Muscle layer of duodenum (tissue), 2 donors: ENCODE data around the gene TLX3.
"Not testable (repeated sequence)": the region's sequence is repeated elsewhere in the genome, so short reads cannot be mapped to it uniquely, and the experiment has no call there.

ENCODE experiments used
- H3K27ac ChIP-seq: one replicate; pipeline ENCODE4 v1.7.0; 2013; ENCODE audit warnings: mild to moderate bottlenecking, low read length
- H3K27me3 ChIP-seq: one replicate; pipeline ENCODE4 v1.7.0; 2013; ENCODE audit warnings: low read depth, mild to moderate bottlenecking, control low read depth, low read length
- H3K36me3 ChIP-seq, 2 donors: one replicate each; pipeline ENCODE4 v1.7.0; 2013; ENCODE audit warnings: low read length in 2 of 2, control low read depth in 1 of 2, mild to moderate bottlenecking in 1 of 2; ENCODE audit not compliant: insufficient read depth in 2 of 2, control insufficient read depth in 1 of 2
- H3K4me1 ChIP-seq, 2 donors: one replicate each; pipeline ENCODE4 v1.7.0; 2013; ENCODE audit warnings: low read length in 2 of 2, mild to moderate bottlenecking in 2 of 2, control low read depth in 1 of 2, moderate library complexity in 1 of 2; ENCODE audit not compliant: insufficient read depth in 2 of 2, control insufficient read depth in 1 of 2
- H3K4me3 ChIP-seq, 2 donors: one replicate each; pipeline ENCODE4 v1.7.0; 2013; ENCODE audit warnings: low read length in 2 of 2, low read depth in 1 of 2, mild to moderate bottlenecking in 1 of 2
- H3K9me3 ChIP-seq, 2 donors: one replicate each; pipeline ENCODE4 v1.7.0; 2013; ENCODE audit warnings: low read length in 2 of 2, control low read depth in 1 of 2, mild to moderate bottlenecking in 1 of 2; ENCODE audit not compliant: control insufficient read depth in 1 of 2
- donor health status: healthy.

The TLX3 gene

GRCh38 chr5:171336521-171337209 is 27.6 kb downstream of the TLX3 start:
- no peaks in the 10 kb centered on the region for H3K36me3 ChIP-seq
- peak overlapping the region; percentile 38 to 61 for H3K4me3 ChIP-seq
- H3K27me3 ChIP-seq = no peaks in the 10 kb centered on the region
- H3K9me3 ChIP-seq = no peaks in the 10 kb centered on the region
- H3K4me1 ChIP-seq = no peaks in the 10 kb centered on the region
- no peak overlapping the region for H3K27ac ChIP-seq

- H3K4me1 ChIP-seq = no peaks in the 10 kb centered on the region
- peak overlapping the region; percentile 38 to 61 for H3K4me3 ChIP-seq
- H3K36me3 ChIP-seq = no peaks in the 10 kb centered on the region
- H3K9me3 ChIP-seq = no peaks in the 10 kb centered on the region
- H3K27ac ChIP-seq = no peak overlapping the region
- no peaks in the 10 kb centered on the region for H3K27me3 ChIP-seq
Observed at GRCh38 chr5:171337210-171337569, 28.1 kb downstream of the TLX3 start.

- Histone ChIP-seq H3K4me3 (no peak overlapping the region), H3K4me1 (no peaks in the 10 kb centered on the region), H3K27me3 (no peaks in the 10 kb centered on the region), H3K27ac (no peak overlapping the region), H3K9me3 (no peaks in the 10 kb centered on the region), H3K36me3 (no peaks in the 10 kb centered on the region)
Observed at GRCh38 chr5:171340042-171340441, 31.0 kb downstream of the TLX3 start.

GRCh38 chr5:171340491-171340890 is 31.4 kb downstream of the TLX3 start:
- Histone ChIP-seq H3K4me3 (no peak overlapping the region), H3K9me3 (no peaks in the 10 kb centered on the region), H3K27me3 (no peaks in the 10 kb centered on the region), H3K27ac (no peak overlapping the region), H3K4me1 (no peaks in the 10 kb centered on the region), H3K36me3 (no peaks in the 10 kb centered on the region)

- Histone ChIP-seq H3K4me3 (no peak overlapping the region), H3K36me3 (no peaks in the 10 kb centered on the region), H3K27ac (no peak overlapping the region), H3K9me3 (no peaks in the 10 kb centered on the region), H3K27me3 (no peaks in the 10 kb centered on the region), H3K4me1 (no peaks in the 10 kb centered on the region)
Observed at GRCh38 chr5:171342362-171343111, 33.5 kb downstream of the TLX3 start.

- H3K9me3 ChIP-seq = no peaks in the 10 kb centered on the region
- H3K27me3 ChIP-seq = no peaks in the 10 kb centered on the region
- no peaks in the 10 kb centered on the region for H3K4me1 ChIP-seq
- no peak overlapping the region for H3K4me3 ChIP-seq
- no peak overlapping the region for H3K27ac ChIP-seq
- no peaks in the 10 kb centered on the region for H3K36me3 ChIP-seq
Observed at GRCh38 chr5:171344936-171345608, 36.0 kb downstream of the TLX3 start.

GRCh38 chr5:171351536-171352073 is 42.6 kb downstream of the TLX3 start:
- Histone ChIP-seq H3K36me3 (no peaks in the 10 kb centered on the region), H3K4me1 (no peaks in the 10 kb centered on the region), H3K27ac (no peak overlapping the region), H3K4me3 (no peak overlapping the region), H3K9me3 (no peaks in the 10 kb centered on the region), H3K27me3 (no peaks in the 10 kb centered on the region)

- Histone ChIP-seq H3K9me3 (no peaks in the 10 kb centered on the region), H3K4me3 (no peak overlapping the region), H3K27me3 (no peaks in the 10 kb centered on the region), H3K27ac (no peak overlapping the region), H3K4me1 (no peaks in the 10 kb centered on the region), H3K36me3 (no peaks in the 10 kb centered on the region)
Observed at GRCh38 chr5:171355302-171355724, 46.3 kb downstream of the TLX3 start.

- Histone ChIP-seq H3K36me3 (no peaks in the 10 kb centered on the region), H3K4me3 (no peak overlapping the region), H3K4me1 (no peaks in the 10 kb centered on the region), H3K27ac (no peak overlapping the region), H3K27me3 (no peaks in the 10 kb centered on the region), H3K9me3 (no peaks in the 10 kb centered on the region)
Observed at GRCh38 chr5:171357843-171358242, 48.8 kb downstream of the TLX3 start.

- H3K4me3 ChIP-seq, H3K27me3 ChIP-seq, H3K36me3 ChIP-seq, H3K27ac ChIP-seq, H3K9me3 ChIP-seq, H3K4me1 ChIP-seq: not testable (repeated sequence)
Observed at GRCh38 chr5:171361151-171361550, 52.1 kb downstream of the TLX3 start.
